Peyer's patch (tissue), 4 donors: ENCODE data around the gene HLCS.

Source experiments
- POLR2A ChIP-seq, 2 donors: fragments of 450-650 bp; IDR thresholded peaks; one replicate each; pipeline ENCODE4 v1.5.1; 2017; ENCODE audit warnings: antibody characterized with exemption in 2 of 2, mild to moderate bottlenecking in 2 of 2, moderate library complexity in 2 of 2
- TF ChIP-seq, protein P1 (sequence below), 6 experiments: fragments of 450-650 bp in 4 of 6; fragments of 200-600 bp in 2 of 6; sonication (generic) in 1 of 6; IDR thresholded peaks; one replicate each; pipeline ENCODE4 v1.5.1; 2017 to 2019; ENCODE audit warnings: antibody characterized with exemption in 6 of 6, mild to moderate bottlenecking in 3 of 6, moderate library complexity in 1 of 6

DNA sequence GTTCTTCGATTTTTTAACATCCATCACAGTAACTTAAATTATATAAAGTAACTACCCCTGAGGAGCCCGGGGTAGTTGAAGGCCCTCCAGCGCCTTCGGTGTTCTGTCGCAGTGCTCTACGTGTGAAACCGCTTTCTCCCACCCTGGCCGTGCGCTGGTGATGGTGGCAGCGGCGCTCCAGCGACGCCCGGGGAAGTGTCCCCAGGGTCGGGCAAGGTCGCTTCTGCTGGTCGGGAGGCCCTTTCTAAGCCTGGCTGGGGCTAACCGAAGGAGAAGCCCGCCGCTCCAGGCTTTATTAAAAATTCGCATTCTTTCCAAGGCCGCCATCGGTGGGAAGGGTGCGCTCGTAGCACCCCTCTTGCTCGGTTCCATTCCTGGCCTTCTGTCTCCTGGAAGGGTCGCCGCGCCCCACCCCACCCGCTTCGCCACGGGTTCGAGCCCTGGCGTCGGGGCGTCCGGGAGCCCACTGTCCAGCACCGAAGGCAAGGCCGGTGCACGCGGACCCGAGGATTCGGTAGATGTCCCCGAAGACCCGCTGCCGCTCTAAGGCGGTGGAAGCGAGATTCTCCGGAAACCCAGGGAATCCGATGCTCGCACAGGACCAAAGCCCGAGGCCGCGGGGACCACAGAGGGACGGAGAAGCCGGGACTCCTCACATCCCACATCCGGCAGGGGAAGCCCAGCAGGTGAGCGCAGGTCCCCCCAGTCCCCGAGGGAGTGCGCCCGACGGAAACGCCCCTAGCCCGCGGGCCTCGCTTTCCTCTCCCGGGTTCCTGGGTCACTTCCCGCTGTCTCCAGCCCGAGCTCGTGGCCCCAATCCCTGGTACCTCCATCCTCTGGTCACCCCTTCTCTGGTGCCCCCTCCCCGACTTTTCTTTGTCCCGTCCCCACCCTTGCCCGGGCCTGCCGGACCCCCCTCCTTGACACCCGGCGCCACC is 39.3 kb upstream of the HLCS start:
- TF ChIP-seq, protein P1, sequence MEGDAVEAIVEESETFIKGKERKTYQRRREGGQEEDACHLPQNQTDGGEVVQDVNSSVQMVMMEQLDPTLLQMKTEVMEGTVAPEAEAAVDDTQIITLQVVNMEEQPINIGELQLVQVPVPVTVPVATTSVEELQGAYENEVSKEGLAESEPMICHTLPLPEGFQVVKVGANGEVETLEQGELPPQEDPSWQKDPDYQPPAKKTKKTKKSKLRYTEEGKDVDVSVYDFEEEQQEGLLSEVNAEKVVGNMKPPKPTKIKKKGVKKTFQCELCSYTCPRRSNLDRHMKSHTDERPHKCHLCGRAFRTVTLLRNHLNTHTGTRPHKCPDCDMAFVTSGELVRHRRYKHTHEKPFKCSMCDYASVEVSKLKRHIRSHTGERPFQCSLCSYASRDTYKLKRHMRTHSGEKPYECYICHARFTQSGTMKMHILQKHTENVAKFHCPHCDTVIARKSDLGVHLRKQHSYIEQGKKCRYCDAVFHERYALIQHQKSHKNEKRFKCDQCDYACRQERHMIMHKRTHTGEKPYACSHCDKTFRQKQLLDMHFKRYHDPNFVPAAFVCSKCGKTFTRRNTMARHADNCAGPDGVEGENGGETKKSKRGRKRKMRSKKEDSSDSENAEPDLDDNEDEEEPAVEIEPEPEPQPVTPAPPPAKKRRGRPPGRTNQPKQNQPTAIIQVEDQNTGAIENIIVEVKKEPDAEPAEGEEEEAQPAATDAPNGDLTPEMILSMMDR (IDR thresholded peaks at IDR 0.05), result no peak
- no peak for TF ChIP-seq POLR2A (IDR thresholded peaks at IDR 0.05)
